Mesenteric fat pad (tissue), 1 donor: ENCODE measurements around the gene GLRX. TPM values are rescaled to one million over a fixed set of nuclear protein-coding genes. Genes with fewer than 3 reads are reported as not detected.
"Not testable (repeated sequence)": the region's sequence is repeated elsewhere in the genome, so short reads cannot be mapped to it uniquely, and the experiment has no call there.

Experiments used
- DNase-seq: peaks from one replicate; pipeline ENCODE4 v3.0.0-alpha.2; 2020; ENCODE audit warnings: low spot score
- total RNA-seq: library from RNA; stranded (reverse); fragmentation: NEBNext Ultra II Directional; extraction: Animal tissue kit (Norgen Biotek cat#: 25700); gene quantifications from one replicate; pipeline ENCODE4 v1.2.1, GENCODE V29; 2021
- donor health status: DM: yes; HTN: yes; CAD: no.

GLRX gene
- total RNA-seq, 1 donor from 2014 or later = 155 TPM

- DNase-seq = no peak
These were observed 7.7 kb upstream of the GLRX start for GRCh38 chr5:95830226-95830625.

- DNase-seq = no peak
These were observed 5.3 kb upstream of the GLRX start for GRCh38 chr5:95827892-95828246.

GRCh38 chr5:95826949-95827891 is 4.7 kb upstream of the GLRX start:
- no peak for DNase-seq

GRCh38 chr5:95825495-95825894 is 3.0 kb upstream of the GLRX start:
- DNase-seq = no peak

- DNase-seq = no peak
These were observed 2.2 kb upstream of the GLRX start for GRCh38 chr5:95824747-95825146.

GRCh38 chr5:95823738-95824609 is 1.4 kb upstream of the GLRX start:
- no peak for DNase-seq

GRCh38 chr5:95823218-95823737 is 752 bp upstream of the GLRX start:
- DNase-seq = no peak

- DNase-seq = no peak
These were observed 434 bp downstream of the GLRX start for GRCh38 chr5:95822043-95822541.

GRCh38 chr5:95821110-95822021 is 1.2 kb downstream of the GLRX start:
- DNase-seq = no peak

GRCh38 chr5:95818181-95819147 is 4.1 kb downstream of the GLRX start:
- no peak for DNase-seq

GRCh38 chr5:95817430-95817829 is 5.1 kb downstream of the GLRX start:
- DNase-seq = no peak

GRCh38 chr5:95816776-95817175 is 5.8 kb downstream of the GLRX start:
- DNase-seq = no peak

- no peak for DNase-seq
These were observed 6.2 kb downstream of the GLRX start for GRCh38 chr5:95816341-95816740.

GRCh38 chr5:95815155-95815729 is 7.3 kb downstream of the GLRX start:
- DNase-seq = no peak

GRCh38 chr5:95813035-95813434 is 9.5 kb downstream of the GLRX start:
- DNase-seq = not testable (repeated sequence)

GRCh38 chr5:95812074-95812471 is 10.5 kb downstream of the GLRX start:
- DNase-seq = no peak

GRCh38 chr5:95811461-95812073 is 11.0 kb downstream of the GLRX start:
- DNase-seq = not testable (repeated sequence)

GRCh38 chr5:95811126-95811423 is 11.5 kb downstream of the GLRX start:
- not testable (repeated sequence) for DNase-seq
